K562 (cell line): ENCODE data around the gene ATOSA. TPM values are rescaled to one million over a fixed set of nuclear protein-coding genes. Genes with fewer than 3 reads are reported as not detected.
A peak's percentile ranks its signal among the peaks of the same experiment; 100 is the strongest.

Source experiments
- CREM ChIP-seq: IDR thresholded peaks from 2 replicates; pipeline ENCODE4 v1.6.1; 2014; ENCODE audit warnings: antibody characterized with exemption, low read depth
- E2F3 ChIP-seq: fragments of 250-450 bp; sonication (Bioruptor Pico); IDR thresholded peaks from 2 replicates; pipeline ENCODE4 v1.4.0; 2020; ENCODE audit warnings: mild to moderate bottlenecking
- FOXK2 ChIP-seq, 2 experiments: fragments of 450-650 bp; IDR thresholded peaks in 1 of 2; conservative IDR thresholded peaks in 1 of 2; 2 replicates each; pipeline ENCODE4 v1.6.1; 2016; ENCODE audit warnings: low read depth in 2 of 2, mild to moderate bottlenecking in 1 of 2
- HDAC8 ChIP-seq: fragments of 450-650 bp; IDR thresholded peaks from 2 replicates; pipeline ENCODE4 v1.6.1; 2016; ENCODE audit warnings: mild to moderate bottlenecking, missing genetic modification characterization, moderate library complexity, missing compliant biosample characterization
- HLTF ChIP-seq: fragments of 450-650 bp; IDR thresholded peaks from 2 replicates; pipeline ENCODE4 v1.6.1; 2016
- KAT7 ChIP-seq: sonication (generic); formaldehyde crosslinking; IDR thresholded peaks from 2 replicates; pipeline ENCODE4 v1.8.0; 2022; ENCODE audit warnings: missing genetic modification reagents, mild to moderate bottlenecking, borderline replicate concordance
- MECOM ChIP-seq: fragments of 250-450 bp; sonication (Bioruptor Pico); IDR thresholded peaks from 2 replicates; pipeline ENCODE4 v1.8.0; 2022; ENCODE audit warnings: inconsistent platforms
- PHB2 ChIP-seq: fragments of 450-650 bp; IDR thresholded peaks from 2 replicates; pipeline ENCODE4 v1.6.1; 2017; ENCODE audit warnings: low read depth
- SNRNP70 ChIP-seq: fragments of 200-400 bp; formaldehyde crosslinking; optimal IDR thresholded peaks from 2 replicates; pipeline ENCODE3; 2017; ENCODE audit warnings: low read depth, low read length
- SRSF7 ChIP-seq: fragments of 200-400 bp; formaldehyde crosslinking; optimal IDR thresholded peaks from 2 replicates; pipeline ENCODE3; 2017; ENCODE audit warnings: mild to moderate bottlenecking, low read depth, low read length
- STAT5B ChIP-seq: fragments of 250-450 bp; sonication (Bioruptor Pico); IDR thresholded peaks from 2 replicates; pipeline ENCODE4 v1.8.0; 2021; ENCODE audit warnings: mild to moderate bottlenecking, inconsistent platforms
- SUPT5H ChIP-seq: fragments of 450-650 bp; IDR thresholded peaks from 2 replicates; pipeline ENCODE4 v1.6.1; 2016
- polyA plus RNA-seq, 8 experiments: library from polyadenylated mRNA; depleted of rRNA in 4 of 8; stranded (reverse) in 5 of 8; unstranded in 3 of 8; fragments of >200 nt; fragmentation: Nextera tagmentation in 2 of 8; fragmentation: Illumina TruSeq in 1 of 8; extraction: Ambion mirVana in 2 of 8; extraction: Trizol in 1 of 8; gene quantifications; 2 replicates each; pipeline versions ENCODE4 v1.2.1 to v1.2.3, GENCODE V29; 2011 to 2014; ENCODE audit warnings: inconsistent platforms in 1 of 8, missing spikeins in 1 of 8
- total RNA-seq, 7 experiments: library from RNA; depleted of rRNA in 6 of 7; stranded (reverse); fragments of >200 nt in 6 of 7; fragmentation: Illumina TruSeq in 2 of 7; extraction: Trizol in 2 of 7; gene quantifications; 2 replicates each; pipeline versions ENCODE4 v1.2.1 to v1.2.3, GENCODE V29; 2011 to 2021; ENCODE audit warnings: low replicate concordance in 1 of 7
- TF ChIP-seq, protein P1 (sequence below), 2 experiments: fragments of 450-650 bp in 1 of 2; sonication (generic) in 1 of 2; formaldehyde crosslinking in 1 of 2; IDR thresholded peaks; 2 replicates each; pipeline versions ENCODE4 v1.7.1 to v1.9.0; 2016 to 2022; ENCODE audit warnings: inconsistent platforms in 1 of 2, mild to moderate bottlenecking in 1 of 2, missing genetic modification reagents in 1 of 2
- TF ChIP-seq, protein P2 (sequence below), 2 experiments: fragments of 450-650 bp in 1 of 2; sonication (generic) in 1 of 2; formaldehyde crosslinking; conservative IDR thresholded peaks; 2 replicates each; pipeline versions ENCODE4 v1.4.0 to v1.8.1; 2020 to 2022; ENCODE audit warnings: mild to moderate bottlenecking in 1 of 2, missing genetic modification reagents in 1 of 2
- TF ChIP-seq, protein P3 (sequence below): fragments of 450-650 bp; formaldehyde crosslinking; conservative IDR thresholded peaks from 2 replicates; pipeline ENCODE4 v1.4.0; 2022; ENCODE audit warnings: mild to moderate bottlenecking, missing genetic modification characterization
- TF ChIP-seq, protein P4 (sequence below): sonication (generic); formaldehyde crosslinking; IDR thresholded peaks from 2 replicates; pipeline ENCODE4 v1.5.0; 2020; ENCODE audit warnings: missing genetic modification reagents

Gene ATOSA
- total and polyA plus RNA-seq, 9 of the 15 experiments (the other 6 are each of a cell fraction or from before 2014, with no cell fraction given) = 2.0 to 6.1 (median 3.9) TPM

DNA sequence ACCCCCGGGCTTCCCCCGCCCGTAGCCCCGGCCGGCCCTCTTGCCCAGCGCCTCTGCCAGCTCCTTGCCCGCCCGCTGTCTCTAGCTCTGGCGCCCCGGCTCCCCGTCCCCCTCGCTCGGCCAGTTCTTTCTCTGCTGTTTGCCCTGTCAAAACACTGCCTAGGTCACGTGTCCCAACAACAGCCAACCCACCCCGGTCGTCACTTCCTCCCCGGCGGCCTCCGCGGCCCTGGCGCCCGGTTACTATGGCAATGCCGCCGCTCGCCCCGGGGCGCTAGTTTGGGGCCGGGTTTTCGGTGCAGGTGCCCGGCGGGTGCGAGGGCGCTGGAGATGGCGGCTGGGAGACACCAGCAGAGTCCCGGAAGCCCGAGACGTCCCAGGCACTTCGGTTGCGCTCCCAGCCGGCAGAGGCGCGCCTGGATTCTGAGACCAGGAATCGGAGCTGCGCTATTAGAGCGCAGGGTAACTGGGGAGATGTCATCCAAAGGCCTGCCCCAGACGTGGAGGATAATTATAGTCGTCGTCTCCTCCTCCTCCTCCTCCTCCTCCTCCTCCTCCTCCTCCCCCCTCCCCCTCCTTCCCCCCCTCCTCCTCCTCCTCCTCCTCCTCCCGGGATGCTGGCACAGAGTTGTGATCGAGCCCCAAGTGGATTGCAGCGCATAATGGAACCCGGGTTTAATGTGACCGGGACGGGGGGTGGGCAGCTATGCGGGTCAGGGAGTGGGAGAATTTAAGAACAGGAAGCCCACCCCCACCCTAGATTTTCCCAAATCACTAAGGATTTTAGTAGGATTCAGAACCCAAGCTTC lies at the start of gene ATOSA (continued):
- TF ChIP-seq, protein P1, sequence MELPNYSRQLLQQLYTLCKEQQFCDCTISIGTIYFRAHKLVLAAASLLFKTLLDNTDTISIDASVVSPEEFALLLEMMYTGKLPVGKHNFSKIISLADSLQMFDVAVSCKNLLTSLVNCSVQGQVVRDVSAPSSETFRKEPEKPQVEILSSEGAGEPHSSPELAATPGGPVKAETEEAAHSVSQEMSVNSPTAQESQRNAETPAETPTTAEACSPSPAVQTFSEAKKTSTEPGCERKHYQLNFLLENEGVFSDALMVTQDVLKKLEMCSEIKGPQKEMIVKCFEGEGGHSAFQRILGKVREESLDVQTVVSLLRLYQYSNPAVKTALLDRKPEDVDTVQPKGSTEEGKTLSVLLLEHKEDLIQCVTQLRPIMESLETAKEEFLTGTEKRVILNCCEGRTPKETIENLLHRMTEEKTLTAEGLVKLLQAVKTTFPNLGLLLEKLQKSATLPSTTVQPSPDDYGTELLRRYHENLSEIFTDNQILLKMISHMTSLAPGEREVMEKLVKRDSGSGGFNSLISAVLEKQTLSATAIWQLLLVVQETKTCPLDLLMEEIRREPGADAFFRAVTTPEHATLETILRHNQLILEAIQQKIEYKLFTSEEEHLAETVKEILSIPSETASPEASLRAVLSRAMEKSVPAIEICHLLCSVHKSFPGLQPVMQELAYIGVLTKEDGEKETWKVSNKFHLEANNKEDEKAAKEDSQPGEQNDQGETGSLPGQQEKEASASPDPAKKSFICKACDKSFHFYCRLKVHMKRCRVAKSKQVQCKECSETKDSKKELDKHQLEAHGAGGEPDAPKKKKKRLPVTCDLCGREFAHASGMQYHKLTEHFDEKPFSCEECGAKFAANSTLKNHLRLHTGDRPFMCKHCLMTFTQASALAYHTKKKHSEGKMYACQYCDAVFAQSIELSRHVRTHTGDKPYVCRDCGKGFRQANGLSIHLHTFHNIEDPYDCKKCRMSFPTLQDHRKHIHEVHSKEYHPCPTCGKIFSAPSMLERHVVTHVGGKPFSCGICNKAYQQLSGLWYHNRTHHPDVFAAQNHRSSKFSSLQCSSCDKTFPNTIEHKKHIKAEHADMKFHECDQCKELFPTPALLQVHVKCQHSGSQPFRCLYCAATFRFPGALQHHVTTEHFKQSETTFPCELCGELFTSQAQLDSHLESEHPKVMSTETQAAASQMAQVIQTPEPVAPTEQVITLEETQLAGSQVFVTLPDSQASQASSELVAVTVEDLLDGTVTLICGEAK (IDR thresholded peaks at IDR 0.05) = peak; percentile 73
- TF ChIP-seq, protein P1 (CRISPR knock-in tag; IDR thresholded peaks at IDR 0.05) = no peak
- TF ChIP-seq PHB2 = no peak
- TF ChIP-seq MECOM (CRISPR knock-in tag) = no peak
- TF ChIP-seq HDAC8 = no peak
- TF ChIP-seq CREM = peak; percentile 90
- TF ChIP-seq, protein P2, sequence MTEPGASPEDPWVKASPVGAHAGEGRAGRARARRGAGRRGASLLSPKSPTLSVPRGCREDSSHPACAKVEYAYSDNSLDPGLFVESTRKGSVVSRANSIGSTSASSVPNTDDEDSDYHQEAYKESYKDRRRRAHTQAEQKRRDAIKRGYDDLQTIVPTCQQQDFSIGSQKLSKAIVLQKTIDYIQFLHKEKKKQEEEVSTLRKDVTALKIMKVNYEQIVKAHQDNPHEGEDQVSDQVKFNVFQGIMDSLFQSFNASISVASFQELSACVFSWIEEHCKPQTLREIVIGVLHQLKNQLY (CRISPR knock-in tag; conservative IDR thresholded peaks at IDR 0.05) = no peak
- TF ChIP-seq E2F3 = no peak
- TF ChIP-seq KAT7 (CRISPR knock-in tag) = no peak
- TF ChIP-seq, protein P3, sequence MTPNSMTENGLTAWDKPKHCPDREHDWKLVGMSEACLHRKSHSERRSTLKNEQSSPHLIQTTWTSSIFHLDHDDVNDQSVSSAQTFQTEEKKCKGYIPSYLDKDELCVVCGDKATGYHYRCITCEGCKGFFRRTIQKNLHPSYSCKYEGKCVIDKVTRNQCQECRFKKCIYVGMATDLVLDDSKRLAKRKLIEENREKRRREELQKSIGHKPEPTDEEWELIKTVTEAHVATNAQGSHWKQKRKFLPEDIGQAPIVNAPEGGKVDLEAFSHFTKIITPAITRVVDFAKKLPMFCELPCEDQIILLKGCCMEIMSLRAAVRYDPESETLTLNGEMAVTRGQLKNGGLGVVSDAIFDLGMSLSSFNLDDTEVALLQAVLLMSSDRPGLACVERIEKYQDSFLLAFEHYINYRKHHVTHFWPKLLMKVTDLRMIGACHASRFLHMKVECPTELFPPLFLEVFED (CRISPR knock-in tag) = no peak
- TF ChIP-seq, protein P4, sequence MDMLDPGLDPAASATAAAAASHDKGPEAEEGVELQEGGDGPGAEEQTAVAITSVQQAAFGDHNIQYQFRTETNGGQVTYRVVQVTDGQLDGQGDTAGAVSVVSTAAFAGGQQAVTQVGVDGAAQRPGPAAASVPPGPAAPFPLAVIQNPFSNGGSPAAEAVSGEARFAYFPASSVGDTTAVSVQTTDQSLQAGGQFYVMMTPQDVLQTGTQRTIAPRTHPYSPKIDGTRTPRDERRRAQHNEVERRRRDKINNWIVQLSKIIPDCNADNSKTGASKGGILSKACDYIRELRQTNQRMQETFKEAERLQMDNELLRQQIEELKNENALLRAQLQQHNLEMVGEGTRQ = peak; percentile 98
- no peak for TF ChIP-seq SRSF7
- no peak; the same call in 1 of the 2 replicates for TF ChIP-seq SUPT5H
- no peak for TF ChIP-seq STAT5B (CRISPR knock-in tag)
- TF ChIP-seq HLTF = no peak
- no peak for TF ChIP-seq SNRNP70
- peak; percentile 77 to 83 for TF ChIP-seq FOXK2 (conservative IDR thresholded peaks at IDR 0.05 in 1 of 2, IDR thresholded peaks at IDR 0.05 in 1 of 2; ENCODE audit: low read depth in 2 of 2)
